Motor neuron (in vitro differentiated cells): ENCODE data around the gene CHMP2B. TPM values are rescaled to one million over a fixed set of nuclear protein-coding genes. Genes with fewer than 3 reads are reported as not detected.
A peak's percentile ranks its signal among the peaks of the same experiment; 100 is the strongest.
"Not testable (repeated sequence)": the region's sequence is repeated elsewhere in the genome, so short reads cannot be mapped to it uniquely, and the experiment has no call there.

Experiments used
- ATAC-seq, 8 experiments: fragments of 200-7000 bp; cut with Tn5 transposase; replicated peaks in 6 of 8; 2 replicates each; pipeline ENCODE4 v1.8.0; 2021; ENCODE audit warnings: mild to moderate bottlenecking in 8 of 8, moderate library complexity in 8 of 8
- H3K27ac ChIP-seq, 2 donors: fragments of 250-450 bp; sonication (Bioruptor Pico); 2 replicates each; pipeline ENCODE4 v1.9.0; 2021; ENCODE audit warnings: antibody characterized with exemption in 2 of 2, mild to moderate bottlenecking in 2 of 2, moderate library complexity in 1 of 2
- H3K4me1 ChIP-seq, 2 donors: fragments of 250-450 bp; sonication (Bioruptor Pico); replicated peaks in 1 of 2; 2 replicates each; pipeline ENCODE4 v1.6.1; 2021; ENCODE audit warnings: antibody characterized with exemption in 2 of 2, mild to moderate bottlenecking in 2 of 2, moderate library complexity in 1 of 2
- H3K4me3 ChIP-seq, 5 donors: fragments of 250-450 bp; sonication (Bioruptor Pico); 2 replicates each; pipeline ENCODE4 v1.9.0; 2021; ENCODE audit warnings: antibody characterized with exemption in 5 of 5, mild to moderate bottlenecking in 5 of 5, moderate library complexity in 4 of 5
- WGBS, 10 experiments: fragments of 450-650 bp; shearing (Covaris generic); methylation state at CpG; one replicate each; pipeline ENCODE4 v1.0.0; 2022; 5-methylcytosine and 5-hydroxymethylcytosine counted together
- in situ Hi-C, 9 experiments: fragments of 400-800 bp; cut with MboI; loops; one replicate each; pipeline ENCODE4 v1.15.0; 2021; ENCODE audit warnings: low sequenced_read_pairs in 9 of 9, low pct_unique_long_range_greater_than_20kb in 2 of 9; ENCODE audit not compliant: unreplicated experiment in 9 of 9
- total RNA-seq, 8 experiments: library from RNA; unstranded; fragments of 300-600 nt; gene quantifications; 2 replicates each; pipeline versions ENCODE4 v1.2.3 to v1.2.4, GENCODE V29; 2022

Gene CHMP2B
- total RNA-seq, 8 experiments from 2014 or later: 17.3 to 45.4 (median 32.5) TPM

GRCh38 chr3:87246662-87247429 lies 19.7 kb downstream of the CHMP2B start:
- in situ Hi-C loops: no loop called here
- WGBS, 10 experiments: 40 to 85% (median 64%) methylated on average over 1 to 3 of the region's 3 CpGs; no CpG with 5 or more reads in 1 of the 10 experiments
- H3K27ac ChIP-seq: no peak overlapping the region
- peaks cover 0 to 15% of the 10 kb centered on the region in 2 donors for H3K4me1 ChIP-seq
- ATAC-seq: peak in 5 of 8 experiments; percentile 18 to 91 (median 37)
- H3K4me3 ChIP-seq: no peak overlapping the region

- in situ Hi-C loops: no loop called here
- ATAC-seq: peak in 3 of 8 experiments; percentile 28 to 66 (median 30)
- WGBS, 10 experiments: 43 to 100% (median 84%) methylated on average over 1 of the region's 1 CpG; no CpG with 5 or more reads in 2 of the 10 experiments
- Histone ChIP-seq H3K4me3 (no peak overlapping the region), H3K4me1 (peaks cover 0 to 15% of the 10 kb centered on the region in 2 donors), H3K27ac (no peak overlapping the region)
Measured at GRCh38 chr3:87247430-87247773, 20.3 kb downstream of the CHMP2B start.

- H3K27ac ChIP-seq, ATAC-seq, in situ Hi-C loops, H3K4me3 ChIP-seq: not testable (repeated sequence)
- 93 to 100% (median 100%) methylated on average over 2 to 3 of the region's 6 CpGs; no CpG with 5 or more reads in 3 of the 10 experiments for WGBS, 10 experiments
- peaks cover 0 to 15% of the 10 kb centered on the region in 2 donors for H3K4me1 ChIP-seq
Measured at GRCh38 chr3:87248231-87248630, 21.1 kb downstream of the CHMP2B start.

GRCh38 chr3:87248831-87249230 lies 21.7 kb downstream of the CHMP2B start:
- 100% methylated on average over 1 of the region's 1 CpG; no CpG with 5 or more reads in 6 of the 10 experiments for WGBS, 10 experiments
- H3K4me3 ChIP-seq: no peak overlapping the region
- no peak for ATAC-seq
- H3K4me1 ChIP-seq: peaks cover 0 to 15% of the 10 kb centered on the region in 2 donors
- H3K27ac ChIP-seq: no peak overlapping the region
- in situ Hi-C loops: no loop called here

- 64 to 100% (median 97%) methylated on average over 1 of the region's 1 CpG; no CpG with 5 or more reads in 2 of the 10 experiments for WGBS, 10 experiments
- Histone ChIP-seq H3K27ac (no peak overlapping the region), H3K4me1 (peaks cover 0 to 15% of the 10 kb centered on the region in 2 donors), H3K4me3 (no peak overlapping the region)
- no peak for ATAC-seq
- in situ Hi-C loops: loop anchor here in 2 of 9 experiments (25.0 kb wide), 1 partner anchor 762 kb away; no protein-coding TSS in a partner anchor
Measured at GRCh38 chr3:87250009-87250408, 22.9 kb downstream of the CHMP2B start.

- Histone ChIP-seq H3K4me3 (no peak overlapping the region), H3K27ac (no peak overlapping the region), H3K4me1 (peaks cover 3 to 4% of the 10 kb centered on the region in 2 donors)
- in situ Hi-C loops: loop anchor here in 2 of 9 experiments (25.0 kb wide), 1 partner anchor 752 kb away; no protein-coding TSS in a partner anchor
- WGBS, 10 experiments: 26 to 100% (median 51%) methylated on average over 1 to 4 of the region's 4 CpGs; no CpG with 5 or more reads in 1 of the 10 experiments
- peak in 3 of 8 experiments; percentile 51 to 63 (median 62) for ATAC-seq
Measured at GRCh38 chr3:87260270-87260669, 33.2 kb downstream of the CHMP2B start.

GRCh38 chr3:87261925-87262324 lies 34.8 kb downstream of the CHMP2B start:
- peak in 2 of 8 experiments; percentile 33 to 63 for ATAC-seq
- Histone ChIP-seq H3K4me1 (peaks cover 3 to 4% of the 10 kb centered on the region in 2 donors), H3K4me3 (no peak overlapping the region), H3K27ac (no peak overlapping the region)
- in situ Hi-C loops: loop anchor here in 2 of 9 experiments (25.0 kb wide), 1 partner anchor 750 kb away; no protein-coding TSS in a partner anchor
- WGBS, 10 experiments: 14 to 75% (median 50%) methylated on average over 1 to 2 of the region's 2 CpGs

GRCh38 chr3:87267953-87268645 lies 41.0 kb downstream of the CHMP2B start:
- no peak for ATAC-seq
- WGBS, 10 experiments: 87 to 100% (median 90%) methylated on average over 1 to 8 of the region's 8 CpGs
- Histone ChIP-seq H3K4me1 (no peaks in the 10 kb centered on the region), H3K27ac (no peak overlapping the region), H3K4me3 (no peak overlapping the region)
- in situ Hi-C loops: loop anchor here in 2 of 9 experiments (25.0 kb wide), 1 partner anchor 744 kb away; no protein-coding TSS in a partner anchor

- Histone ChIP-seq H3K4me1 (no peaks in the 10 kb centered on the region), H3K4me3 (no peak overlapping the region), H3K27ac (no peak overlapping the region)
- in situ Hi-C loops: loop anchor here in 2 of 9 experiments (25.0 kb wide), 1 partner anchor 744 kb away; no protein-coding TSS in a partner anchor
- 0 to 80% (median 62%) methylated on average over 1 to 4 of the region's 4 CpGs; no CpG with 5 or more reads in 2 of the 10 experiments for WGBS, 10 experiments
- ATAC-seq: peak in 5 of 8 experiments; percentile 25 to 71 (median 29)
Measured at GRCh38 chr3:87268646-87269211, 41.6 kb downstream of the CHMP2B start.

- H3K4me3 ChIP-seq: no peak overlapping the region
- H3K27ac ChIP-seq: no peak overlapping the region
- in situ Hi-C loops: loop anchor here in 2 of 9 experiments (25.0 kb wide), 1 partner anchor 743 kb away; no protein-coding TSS in a partner anchor
- no peaks in the 10 kb centered on the region for H3K4me1 ChIP-seq
- no peak for ATAC-seq
Measured at GRCh38 chr3:87269723-87270122, 42.6 kb downstream of the CHMP2B start.

GRCh38 chr3:87270908-87271700 lies 44.0 kb downstream of the CHMP2B start:
- no peak overlapping the region for H3K4me3 ChIP-seq
- H3K27ac ChIP-seq: no peak overlapping the region
- H3K4me1 ChIP-seq: no peaks in the 10 kb centered on the region
- 43 to 100% (median 80%) methylated on average over 1 to 4 of the region's 4 CpGs; no CpG with 5 or more reads in 1 of the 10 experiments for WGBS, 10 experiments
- in situ Hi-C loops: loop anchor here in 2 of 9 experiments (25.0 kb wide), 1 partner anchor 741 kb away; no protein-coding TSS in a partner anchor
- ATAC-seq: peak in 1 of 8 experiments; percentile 20
